NCI-H774 (cell line): Measurements from ENCODE around the gene FHOD1.

Source experiments
- DNase-seq: peaks from one replicate; lab custom pipeline; 2025; lab: John Stamatoyannopoulos, UW

The FHOD1 gene

GRCh38 chr16:67207249-67208091 is 39.8 kb downstream of the FHOD1 start:
- DNase-seq = no peak

- DNase-seq = no peak
These were observed 40.4 kb downstream of the FHOD1 start for GRCh38 chr16:67206838-67207248.

DNA sequence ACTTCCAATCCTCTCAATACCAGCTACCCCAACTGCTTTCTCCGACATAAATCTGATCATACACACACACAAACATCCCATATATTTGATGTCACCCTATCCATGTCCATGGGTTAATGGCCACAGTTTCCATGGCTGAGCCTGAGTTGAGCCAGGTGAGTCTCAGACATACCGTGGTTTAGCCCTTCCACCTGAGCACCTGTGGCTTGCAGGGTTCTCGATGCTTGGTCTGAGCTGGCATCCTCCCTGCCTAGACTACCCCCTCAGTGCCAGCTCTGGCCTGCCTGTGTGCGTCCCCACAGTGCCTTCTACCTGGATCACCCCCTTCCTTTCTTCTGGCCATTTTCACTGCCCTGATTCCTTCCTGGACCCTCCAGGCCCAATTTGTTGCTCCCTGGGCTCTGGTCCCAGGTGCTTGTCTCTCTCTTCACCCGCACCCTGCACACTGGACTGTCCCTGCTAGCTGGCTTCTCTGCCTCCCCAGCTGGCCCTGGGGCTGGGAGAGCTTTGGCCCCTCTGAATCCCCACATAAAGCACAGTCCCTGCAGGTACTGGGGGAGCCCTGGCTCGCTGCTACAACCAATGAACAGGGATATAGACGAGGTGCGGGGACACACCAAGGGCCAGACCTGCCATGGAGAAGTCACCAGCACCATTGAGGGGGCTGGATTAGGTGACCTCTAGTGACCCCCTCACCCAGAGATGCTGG is 41.0 kb downstream of the FHOD1 start:
- DNase-seq = no peak

DNA sequence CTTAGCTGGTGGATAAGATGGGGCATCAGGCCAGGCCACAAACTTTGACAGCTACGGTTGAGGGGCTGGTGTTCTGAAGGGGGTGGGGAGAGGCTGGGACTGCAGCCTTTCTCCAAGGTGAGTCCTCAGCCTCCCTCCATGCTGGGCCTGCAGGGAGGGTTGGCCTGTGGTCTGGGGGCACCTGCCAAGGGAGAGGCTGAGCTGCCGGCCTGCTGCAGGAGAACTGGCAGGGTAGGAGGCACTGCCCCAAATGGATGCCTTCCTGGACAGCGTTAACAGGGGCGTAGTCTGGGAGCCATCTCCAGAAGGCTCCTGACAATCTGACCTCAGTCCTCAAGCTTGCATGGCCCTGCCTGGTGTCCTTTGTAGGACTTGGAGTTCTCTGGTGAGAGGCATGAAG is 43.2 kb downstream of the FHOD1 start:
- DNase-seq = no peak

DNA sequence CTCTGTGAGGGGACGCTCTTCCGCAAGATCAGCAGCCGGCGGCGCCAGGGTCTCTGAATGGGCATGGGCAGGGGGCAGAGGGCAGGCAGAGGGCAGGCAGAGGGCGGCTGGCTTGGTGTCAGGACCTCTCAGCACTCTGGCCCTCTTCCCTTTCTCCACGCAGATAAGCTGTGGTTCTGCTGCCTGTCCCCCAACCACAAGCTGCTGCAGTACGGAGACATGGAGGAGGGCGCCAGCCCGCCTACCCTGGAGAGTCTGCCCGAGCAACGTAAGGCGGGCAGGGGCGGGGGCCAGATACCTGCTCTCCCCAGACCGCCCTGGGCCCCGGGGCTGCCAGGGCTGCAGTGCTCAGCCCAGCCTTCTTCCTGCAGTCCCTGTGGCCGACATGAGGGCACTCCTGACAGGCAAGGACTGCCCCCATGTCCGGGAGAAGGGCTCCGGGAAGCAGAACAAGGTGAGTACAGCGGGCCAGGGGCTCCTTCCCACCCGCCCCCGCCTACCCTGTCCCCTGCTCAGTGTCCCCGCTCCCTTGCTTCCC is 44.3 kb downstream of the FHOD1 start:
- DNase-seq = no peak

DNA sequence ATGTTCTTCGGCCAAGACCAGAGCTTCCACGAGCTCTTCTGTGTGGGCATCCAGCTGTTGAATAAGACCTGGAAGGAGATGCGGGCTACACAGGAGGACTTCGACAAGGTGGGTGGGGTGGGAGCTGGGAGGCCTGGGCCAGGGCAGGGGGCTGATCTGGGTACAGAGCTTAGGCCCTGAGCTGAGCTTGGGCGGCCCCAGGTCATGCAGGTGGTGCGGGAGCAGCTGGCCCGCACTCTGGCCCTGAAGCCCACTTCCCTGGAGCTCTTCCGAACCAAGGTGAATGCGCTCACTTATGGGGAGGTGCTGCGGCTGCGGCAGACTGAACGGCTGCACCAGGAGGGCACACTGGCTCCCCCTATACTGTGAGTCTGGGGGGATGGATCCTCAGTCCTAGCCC is 44.9 kb downstream of the FHOD1 start:
- no peak for DNase-seq

- no peak for DNase-seq
These were observed 45.6 kb downstream of the FHOD1 start for GRCh38 chr16:67201411-67202345.

DNA sequence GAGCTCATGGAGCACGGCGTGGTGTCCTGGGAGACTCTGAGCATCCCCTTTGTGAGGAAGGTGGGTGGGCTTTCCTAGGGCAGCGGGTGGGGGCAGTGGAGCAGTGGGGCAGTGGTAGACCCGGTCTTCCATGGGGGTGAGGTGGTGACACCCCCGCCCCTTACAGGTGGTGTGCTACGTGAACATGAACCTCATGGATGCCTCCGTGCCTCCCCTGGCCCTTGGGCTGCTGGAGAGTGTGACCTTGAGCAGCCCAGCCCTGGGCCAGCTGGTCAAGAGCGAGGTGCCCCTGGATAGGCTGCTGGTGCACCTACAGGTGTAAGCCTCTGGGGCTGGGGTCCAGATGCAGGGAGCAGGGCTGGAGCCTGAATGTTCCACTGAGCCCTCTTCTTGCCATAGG is 46.8 kb downstream of the FHOD1 start:
- no peak for DNase-seq

DNA sequence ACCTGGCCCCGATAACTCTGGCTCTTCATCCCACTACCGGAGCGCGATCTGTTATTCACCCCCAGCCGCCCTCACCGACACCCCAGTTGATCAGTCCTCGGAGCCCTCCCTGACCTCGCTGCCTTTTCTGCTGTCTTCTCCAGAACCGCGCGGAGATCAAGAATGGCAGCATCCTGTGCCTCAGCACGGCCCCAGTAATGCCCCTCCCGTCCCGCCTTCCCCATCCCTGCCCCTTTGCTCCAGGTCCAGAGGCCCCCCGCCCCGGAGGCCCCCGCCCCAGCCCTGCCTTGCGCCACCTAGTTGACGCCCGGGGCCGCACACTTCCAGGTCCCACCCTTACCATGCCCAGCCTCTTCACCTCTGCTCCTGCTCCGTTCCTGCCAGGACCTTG is 47.5 kb downstream of the FHOD1 start:
- DNase-seq = no peak

- DNase-seq = peak; percentile 21
These were observed 48.1 kb downstream of the FHOD1 start, which contains the start of gene ELMO3 for GRCh38 chr16:67199011-67199807. Gene ELMO3 (plus strand): TSS chr16:67199131. CDS start chr16:67199327, 196 bp downstream.

- no peak for DNase-seq
These were observed 49.0 kb downstream of the FHOD1 start for GRCh38 chr16:67198238-67198734.

DNA sequence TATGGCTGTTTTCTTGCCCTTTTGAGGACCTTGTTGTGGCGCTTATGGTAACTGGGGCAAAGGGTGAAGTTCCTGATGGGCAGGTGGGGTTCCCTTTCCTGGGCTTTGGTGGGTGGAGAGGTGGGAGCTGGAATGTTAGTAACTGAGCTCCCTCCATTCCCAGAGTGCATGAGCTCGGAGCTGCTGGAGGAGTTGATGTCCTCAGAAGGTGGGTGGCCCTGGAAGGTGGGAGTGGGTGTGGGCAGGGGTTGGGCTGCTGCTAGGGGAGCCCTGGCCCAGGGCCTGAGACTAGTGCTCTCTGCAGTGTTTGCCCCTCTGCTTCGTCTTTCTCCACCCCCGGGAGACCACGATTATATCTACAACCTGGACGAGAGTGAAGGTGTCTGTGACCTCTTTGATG is 49.6 kb downstream of the FHOD1 start:
- no peak for DNase-seq

- no peak for DNase-seq
These were observed 50.4 kb downstream of the FHOD1 start for GRCh38 chr16:67196881-67197280.

GRCh38 chr16:67195676-67196075 is 51.6 kb downstream of the FHOD1 start:
- no peak for DNase-seq

DNA sequence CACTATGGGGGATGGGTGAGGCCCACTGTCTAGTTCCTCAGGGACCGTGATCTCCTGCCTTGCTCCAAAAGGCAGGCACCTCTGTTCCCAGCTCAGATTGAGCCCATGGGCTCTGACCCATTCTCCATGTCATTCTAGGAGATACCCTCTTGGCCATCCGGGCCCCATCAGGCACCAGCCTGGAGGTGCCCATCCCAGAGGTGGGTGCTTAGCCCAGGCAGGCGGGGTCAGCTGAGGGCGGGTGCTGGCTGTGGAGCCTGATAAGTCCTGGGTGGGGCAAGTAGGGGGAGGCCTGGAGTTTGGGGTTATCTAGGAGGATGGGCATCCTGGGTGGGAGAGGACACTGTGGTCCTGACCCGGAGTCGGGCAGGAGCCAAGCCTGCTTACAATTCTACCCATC is 53.0 kb downstream of the FHOD1 start:
- no peak for DNase-seq

- DNase-seq = no peak
These were observed 53.7 kb downstream of the FHOD1 start for GRCh38 chr16:67193536-67193935.

DNA sequence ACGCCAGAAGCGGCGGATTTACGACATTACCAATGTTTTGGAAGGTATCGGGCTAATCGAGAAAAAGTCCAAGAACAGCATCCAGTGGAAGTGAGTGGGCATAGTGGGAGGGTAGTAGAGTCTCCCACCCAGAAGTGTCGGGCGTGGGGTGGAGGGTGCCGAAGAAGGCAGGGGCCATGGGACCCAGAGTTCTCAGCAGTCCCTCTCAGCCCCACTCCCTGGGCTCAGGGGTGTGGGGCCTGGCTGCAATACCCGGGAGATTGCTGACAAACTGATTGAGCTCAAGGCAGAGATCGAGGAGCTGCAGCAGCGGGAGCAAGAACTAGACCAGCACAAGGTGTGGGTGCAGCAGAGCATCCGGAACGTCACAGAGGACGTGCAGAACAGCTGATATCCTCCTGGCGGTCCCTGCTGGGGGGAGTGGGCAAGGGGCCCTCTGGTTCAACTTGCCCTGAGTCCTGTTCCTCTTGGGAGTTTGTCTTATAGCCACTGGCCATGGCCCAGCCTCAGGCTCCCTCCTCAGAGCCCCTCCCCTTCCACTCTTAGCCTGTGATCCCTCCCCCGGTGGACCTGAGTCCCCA is 54.4 kb downstream of the FHOD1 start:
- no peak for DNase-seq

DNA sequence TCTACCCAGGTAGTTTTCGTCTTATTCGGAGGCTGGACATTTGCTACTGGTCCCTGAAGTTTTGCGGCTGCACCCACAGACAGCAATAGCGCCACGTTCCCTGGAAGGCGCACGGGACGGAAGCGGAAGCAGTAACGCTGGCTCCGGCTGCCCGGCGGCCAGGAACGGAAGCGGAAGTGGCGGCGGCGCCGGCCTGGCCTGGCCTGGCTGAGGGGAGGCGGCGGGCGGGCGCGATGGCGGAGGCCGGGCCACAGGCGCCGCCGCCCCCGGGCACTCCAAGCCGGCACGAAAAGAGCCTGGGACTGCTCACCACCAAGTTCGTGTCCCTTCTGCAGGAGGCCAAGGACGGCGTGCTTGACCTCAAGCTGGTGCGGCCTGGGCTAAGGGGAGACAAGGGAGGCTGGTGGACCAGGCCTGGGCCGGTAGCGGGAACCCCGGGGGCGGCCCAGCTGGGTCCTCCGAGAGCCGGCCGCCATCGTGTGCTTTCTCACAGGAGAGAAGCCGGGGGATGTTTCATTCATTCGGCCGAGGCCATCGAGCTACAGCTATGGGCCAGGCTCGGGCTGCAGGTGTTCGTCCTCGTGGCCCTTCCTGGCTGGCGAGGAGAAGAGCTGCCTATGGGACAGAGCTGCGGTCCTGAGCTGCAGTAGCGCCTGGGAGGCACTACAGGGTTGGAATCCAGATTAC is 55.1 kb downstream of the FHOD1 start, which contains the start of gene E2F4:
Gene E2F4, plus strand, starts transcription at position 161 of the 687 bp plus-strand sequence. Its CDS starts 73 bp downstream, at position 234.
- peak; percentile 68 for DNase-seq

GRCh38 chr16:67191411-67191994 is 55.8 kb downstream of the FHOD1 start:
- DNase-seq = no peak
